Measurements from ENCODE around the gene LRMDA. TPM values are rescaled to one million over a fixed set of nuclear protein-coding genes. Genes with fewer than 3 reads are reported as not detected.

The LRMDA gene
- total RNA-seq, result 9.5 and 19.7 TPM in 2 replicates

GRCh38 chr10:75431180-75432111 is at the start of gene LRMDA:
TSS of gene LRMDA (plus strand) at chr10:75431624.

GRCh38 chr10:75401569-75402485 is 29.6 kb upstream of the LRMDA start, which contains the start of gene ZNF503:
TSS of gene ZNF503 (minus strand) at chr10:75401764. CDS start at chr10:75401419, 345 bp downstream.

Small RNA genes lying within 50 kb of the gene (small RNA-seq; reads per million reads assigned to genes)
- gene MIR606, result not detected
- gene RN7SL518P, result not detected
- gene RNU6-673P, result not detected

Other genes starting within 250 kb of the LRMDA start
- gene VDAC2, start 220.8 kb upstream of the LRMDA start, total RNA-seq, result 132 and 141 TPM in 2 replicates
- gene COMTD1, start 195.7 kb upstream of the LRMDA start, total RNA-seq, result 3.1 and 3.5 TPM in 2 replicates
- gene ZNF503, start 29.9 kb upstream of the LRMDA start, total RNA-seq, result 17.0 and 24.2 TPM in 2 replicates